PC-9 (cell line): Measurements from ENCODE around the gene DDAH1.

Experiments
- EZH2 ChIP-seq: fragments of 200-600 bp; sonication (generic); IDR thresholded peaks from 2 replicates; pipeline ENCODE4 v1.8.0; 2017; ENCODE audit warnings: antibody characterized with exemption, low read depth
- TF ChIP-seq, protein P1 (sequence below): fragments of 200-600 bp; sonication (generic); conservative IDR thresholded peaks from 2 replicates; pipeline ENCODE4 v1.6.1; 2017; ENCODE audit warnings: mixed run types, antibody characterized with exemption, mild to moderate bottlenecking, moderate library complexity

DNA sequence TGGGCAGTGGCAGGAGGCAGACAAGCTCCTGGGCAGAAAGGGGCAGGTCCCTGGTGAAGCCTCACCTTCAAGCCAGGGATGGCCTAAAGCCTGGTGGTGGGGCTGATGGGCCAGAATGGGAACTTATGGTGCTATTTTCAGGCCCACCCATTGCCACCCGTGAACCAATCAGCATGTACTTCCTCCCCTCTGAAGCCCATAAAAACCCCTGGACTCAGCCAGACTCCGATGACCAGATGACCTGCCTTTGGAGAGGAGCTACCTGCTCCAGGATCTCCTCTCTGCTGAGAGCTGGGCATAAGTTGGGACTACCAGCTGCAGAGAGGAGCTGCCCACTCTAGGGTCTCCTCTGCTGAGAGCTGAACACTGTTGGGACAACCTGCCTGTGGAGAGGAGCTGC lies 180.8 kb downstream of the DDAH1 start:
- TF ChIP-seq, protein P1, sequence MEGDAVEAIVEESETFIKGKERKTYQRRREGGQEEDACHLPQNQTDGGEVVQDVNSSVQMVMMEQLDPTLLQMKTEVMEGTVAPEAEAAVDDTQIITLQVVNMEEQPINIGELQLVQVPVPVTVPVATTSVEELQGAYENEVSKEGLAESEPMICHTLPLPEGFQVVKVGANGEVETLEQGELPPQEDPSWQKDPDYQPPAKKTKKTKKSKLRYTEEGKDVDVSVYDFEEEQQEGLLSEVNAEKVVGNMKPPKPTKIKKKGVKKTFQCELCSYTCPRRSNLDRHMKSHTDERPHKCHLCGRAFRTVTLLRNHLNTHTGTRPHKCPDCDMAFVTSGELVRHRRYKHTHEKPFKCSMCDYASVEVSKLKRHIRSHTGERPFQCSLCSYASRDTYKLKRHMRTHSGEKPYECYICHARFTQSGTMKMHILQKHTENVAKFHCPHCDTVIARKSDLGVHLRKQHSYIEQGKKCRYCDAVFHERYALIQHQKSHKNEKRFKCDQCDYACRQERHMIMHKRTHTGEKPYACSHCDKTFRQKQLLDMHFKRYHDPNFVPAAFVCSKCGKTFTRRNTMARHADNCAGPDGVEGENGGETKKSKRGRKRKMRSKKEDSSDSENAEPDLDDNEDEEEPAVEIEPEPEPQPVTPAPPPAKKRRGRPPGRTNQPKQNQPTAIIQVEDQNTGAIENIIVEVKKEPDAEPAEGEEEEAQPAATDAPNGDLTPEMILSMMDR = no peak
- TF ChIP-seq EZH2 = no peak
